ENCODE results near the gene TST.

Gene TST

GRCh38 chr22:37053310-37054055 lies 34.2 kb upstream of the TST start:
- DNase-seq (ENCODE audit: low spot score): no peak

GRCh38 chr22:37052386-37053309 lies 33.4 kb upstream of the TST start:
- no peak for DNase-seq (ENCODE audit: low spot score)

- peak; percentile 73 for DNase-seq (ENCODE audit: low spot score)
Measured at GRCh38 chr22:37051391-37052385, 32.4 kb upstream of the TST start, which contains the start of gene KCTD17. Gene KCTD17 (plus strand): TSS chr22:37051742. CDS start chr22:37051761, 19 bp downstream.

GRCh38 chr22:37050913-37051312 lies 31.7 kb upstream of the TST start:
- DNase-seq (ENCODE audit: low spot score): no peak

GRCh38 chr22:37049224-37049623 lies 30.0 kb upstream of the TST start:
- DNase-seq (ENCODE audit: low spot score): no peak

GRCh38 chr22:37048133-37048532 lies 28.9 kb upstream of the TST start:
- no peak for DNase-seq (ENCODE audit: low spot score)

- no peak for DNase-seq (ENCODE audit: low spot score)
Measured at GRCh38 chr22:37047006-37047405, 27.8 kb upstream of the TST start.

- DNase-seq (ENCODE audit: low spot score): no peak
Measured at GRCh38 chr22:37046589-37046988, 27.3 kb upstream of the TST start.

GRCh38 chr22:37045958-37046357 lies 26.7 kb upstream of the TST start:
- DNase-seq (ENCODE audit: low spot score): no peak

- no peak for DNase-seq (ENCODE audit: low spot score)
Measured at GRCh38 chr22:37044634-37045625, 25.7 kb upstream of the TST start.

GRCh38 chr22:37043828-37044538 lies 24.7 kb upstream of the TST start:
- peak; percentile 40 for DNase-seq (ENCODE audit: low spot score)

- no peak for DNase-seq (ENCODE audit: low spot score)
Measured at GRCh38 chr22:37043209-37043827, 24.1 kb upstream of the TST start.

- DNase-seq (ENCODE audit: low spot score): no peak
Measured at GRCh38 chr22:37039466-37039865, 20.2 kb upstream of the TST start.

- DNase-seq (ENCODE audit: low spot score): no peak
Measured at GRCh38 chr22:37037669-37038068, 18.4 kb upstream of the TST start.

- DNase-seq (ENCODE audit: low spot score): no peak
Measured at GRCh38 chr22:37036655-37037377, 17.6 kb upstream of the TST start.

GRCh38 chr22:37033605-37034430 lies 14.6 kb upstream of the TST start:
- no peak for DNase-seq (ENCODE audit: low spot score)

- no peak for DNase-seq (ENCODE audit: low spot score)
Measured at GRCh38 chr22:37032535-37033460, 13.6 kb upstream of the TST start.
